ENCODE results near the gene PTPRR. TPM values are rescaled to one million over a fixed set of nuclear protein-coding genes. Genes with fewer than 3 reads are reported as not detected.

Gene PTPRR
- total and polyA plus RNA-seq, 2 experiments from 2014 or later = not detected

DNA sequence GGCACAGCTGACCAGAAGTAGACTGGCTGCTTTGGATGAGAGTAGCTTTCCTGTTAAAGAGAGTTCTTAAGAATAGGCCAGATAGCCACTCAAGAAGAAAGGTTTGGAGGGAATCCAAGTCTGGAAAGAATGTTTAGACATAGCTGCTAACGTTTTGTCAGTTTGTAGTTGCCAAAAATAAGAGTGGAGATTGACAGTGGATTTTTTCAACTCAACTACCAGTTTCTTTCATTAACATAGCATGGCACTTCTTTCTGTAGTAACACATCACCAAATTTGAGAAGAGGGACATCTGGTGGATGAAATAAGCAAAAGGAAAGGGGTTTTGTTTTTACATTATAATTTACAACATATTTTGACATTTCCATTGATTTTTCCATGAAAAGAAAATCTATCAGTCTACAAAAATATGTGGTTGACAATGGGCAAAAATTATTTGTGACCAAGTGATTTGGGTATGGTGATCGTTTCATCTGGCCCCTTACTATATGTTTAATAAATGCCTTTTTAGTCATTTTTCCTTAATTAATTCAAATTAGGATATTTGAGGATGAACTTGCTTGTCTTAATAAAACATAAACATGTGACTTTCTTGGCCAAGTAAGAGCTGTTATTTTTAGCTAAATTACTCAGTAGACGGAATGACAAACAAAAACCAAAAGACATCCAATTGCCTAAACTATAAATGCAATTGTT is 71.1 kb downstream of the PTPRR start:
- DNase-seq (ENCODE audit: low read depth in 1 of 2, low spot score in 1 of 2) = peak; percentile 90 to 92

DNA sequence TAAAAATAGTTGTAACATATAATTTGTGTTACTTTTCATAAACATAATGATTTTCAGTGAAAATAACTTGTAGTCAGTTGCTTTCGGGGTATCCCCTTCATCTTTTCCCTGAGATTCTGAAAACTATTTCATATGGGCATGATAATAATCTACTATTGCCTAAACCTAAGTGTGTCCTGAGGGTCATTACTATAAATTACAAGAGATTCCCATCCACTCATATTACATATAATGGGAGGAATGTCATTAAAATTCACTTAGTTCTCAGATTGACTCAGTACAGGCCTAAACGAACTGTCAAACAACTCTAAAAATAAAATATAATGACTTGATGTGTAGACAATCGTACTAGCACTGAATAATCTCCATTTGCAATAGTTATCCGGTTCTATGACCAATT is 72.7 kb downstream of the PTPRR start:
- H3K4me3 ChIP-seq = no peak overlapping the region
- no peaks in the 10 kb centered on the region for H3K9me3 ChIP-seq (ENCODE audit: low read depth)
- H3K4me1 ChIP-seq (ENCODE audit: low read depth) = peaks cover 22% of the 10 kb centered on the region
- H3K27me3 ChIP-seq = no peaks in the 10 kb centered on the region
- H3K36me3 ChIP-seq = no peaks in the 10 kb centered on the region
- H3K27ac ChIP-seq = no peak overlapping the region
- TF ChIP-seq, protein P1, sequence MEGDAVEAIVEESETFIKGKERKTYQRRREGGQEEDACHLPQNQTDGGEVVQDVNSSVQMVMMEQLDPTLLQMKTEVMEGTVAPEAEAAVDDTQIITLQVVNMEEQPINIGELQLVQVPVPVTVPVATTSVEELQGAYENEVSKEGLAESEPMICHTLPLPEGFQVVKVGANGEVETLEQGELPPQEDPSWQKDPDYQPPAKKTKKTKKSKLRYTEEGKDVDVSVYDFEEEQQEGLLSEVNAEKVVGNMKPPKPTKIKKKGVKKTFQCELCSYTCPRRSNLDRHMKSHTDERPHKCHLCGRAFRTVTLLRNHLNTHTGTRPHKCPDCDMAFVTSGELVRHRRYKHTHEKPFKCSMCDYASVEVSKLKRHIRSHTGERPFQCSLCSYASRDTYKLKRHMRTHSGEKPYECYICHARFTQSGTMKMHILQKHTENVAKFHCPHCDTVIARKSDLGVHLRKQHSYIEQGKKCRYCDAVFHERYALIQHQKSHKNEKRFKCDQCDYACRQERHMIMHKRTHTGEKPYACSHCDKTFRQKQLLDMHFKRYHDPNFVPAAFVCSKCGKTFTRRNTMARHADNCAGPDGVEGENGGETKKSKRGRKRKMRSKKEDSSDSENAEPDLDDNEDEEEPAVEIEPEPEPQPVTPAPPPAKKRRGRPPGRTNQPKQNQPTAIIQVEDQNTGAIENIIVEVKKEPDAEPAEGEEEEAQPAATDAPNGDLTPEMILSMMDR (IDR thresholded peaks at IDR 0.05; ENCODE audit: low read depth, low read length) = no peak
- DNase-seq (ENCODE audit: low read depth in 1 of 2, low spot score in 1 of 2) = no peak

More for the DNA sequence above, 71.1 kb downstream of the PTPRR start:
- H3K27me3 ChIP-seq = no peaks in the 10 kb centered on the region
- H3K36me3 ChIP-seq = no peaks in the 10 kb centered on the region
- no peaks in the 10 kb centered on the region for H3K9me3 ChIP-seq (ENCODE audit: low read depth)
- peak overlapping the region; percentile 39 for H3K27ac ChIP-seq
- H3K4me3 ChIP-seq = no peak overlapping the region
- TF ChIP-seq, protein P1 (IDR thresholded peaks at IDR 0.05; ENCODE audit: low read depth, low read length) = peak; percentile 51
- H3K4me1 ChIP-seq (ENCODE audit: low read depth) = peaks cover 21% of the 10 kb centered on the region

DNA sequence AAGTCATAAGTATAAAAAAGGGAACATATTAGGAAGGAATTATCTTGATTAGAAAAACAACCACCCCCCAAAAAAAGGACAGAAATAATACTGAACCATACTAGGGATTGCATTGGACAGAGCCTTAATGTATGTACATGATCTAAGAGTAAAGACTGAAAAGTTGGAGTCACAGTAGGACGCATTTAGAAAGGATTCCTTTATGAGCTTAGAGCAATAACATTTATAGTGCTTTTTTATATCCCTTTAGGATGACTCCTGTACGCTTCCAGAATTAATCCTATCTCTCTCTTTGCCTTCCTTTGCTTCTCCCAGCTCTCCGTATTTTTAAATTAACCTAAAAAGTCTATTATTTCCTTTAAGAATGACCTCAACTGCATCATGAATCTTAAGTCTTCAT is 75.3 kb downstream of the PTPRR start:
- Histone ChIP-seq H3K4me1 (ENCODE audit: low read depth) (peaks cover 36% of the 10 kb centered on the region), H3K27me3 (no peaks in the 10 kb centered on the region), H3K9me3 (ENCODE audit: low read depth) (no peaks in the 10 kb centered on the region), H3K27ac (no peak overlapping the region), H3K36me3 (no peaks in the 10 kb centered on the region), H3K4me3 (no peak overlapping the region)
- TF ChIP-seq, protein P1 (IDR thresholded peaks at IDR 0.05; ENCODE audit: low read depth, low read length) = no peak
- no peak for DNase-seq (ENCODE audit: low read depth in 1 of 2, low spot score in 1 of 2)

DNA sequence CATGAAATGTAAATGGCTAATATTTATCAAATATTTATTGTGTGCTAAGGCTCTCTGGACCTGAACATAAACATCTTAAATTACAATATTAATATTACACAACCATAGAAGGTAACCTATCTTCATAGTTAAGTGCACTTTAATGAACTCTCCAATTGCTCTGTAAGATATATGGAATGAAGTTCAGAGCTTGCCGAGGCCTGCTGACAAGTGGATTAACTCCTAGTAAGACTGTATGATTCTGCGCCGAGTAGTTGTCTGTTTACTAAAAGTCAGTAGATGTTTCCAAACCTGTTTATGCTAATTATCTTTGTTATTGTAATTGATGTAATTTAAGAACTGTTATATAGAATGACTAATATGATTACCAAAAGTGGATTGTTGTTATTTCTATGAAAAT is 77.2 kb downstream of the PTPRR start:
- TF ChIP-seq, protein P1 (IDR thresholded peaks at IDR 0.05; ENCODE audit: low read depth, low read length) = no peak
- no peaks in the 10 kb centered on the region for H3K36me3 ChIP-seq
- H3K4me3 ChIP-seq = no peak overlapping the region
- no peak for DNase-seq (ENCODE audit: low read depth in 1 of 2, low spot score in 1 of 2)
- H3K9me3 ChIP-seq (ENCODE audit: low read depth) = no peaks in the 10 kb centered on the region
- peaks cover 25% of the 10 kb centered on the region for H3K4me1 ChIP-seq (ENCODE audit: low read depth)
- H3K27me3 ChIP-seq = no peaks in the 10 kb centered on the region
- H3K27ac ChIP-seq = no peak overlapping the region

DNA sequence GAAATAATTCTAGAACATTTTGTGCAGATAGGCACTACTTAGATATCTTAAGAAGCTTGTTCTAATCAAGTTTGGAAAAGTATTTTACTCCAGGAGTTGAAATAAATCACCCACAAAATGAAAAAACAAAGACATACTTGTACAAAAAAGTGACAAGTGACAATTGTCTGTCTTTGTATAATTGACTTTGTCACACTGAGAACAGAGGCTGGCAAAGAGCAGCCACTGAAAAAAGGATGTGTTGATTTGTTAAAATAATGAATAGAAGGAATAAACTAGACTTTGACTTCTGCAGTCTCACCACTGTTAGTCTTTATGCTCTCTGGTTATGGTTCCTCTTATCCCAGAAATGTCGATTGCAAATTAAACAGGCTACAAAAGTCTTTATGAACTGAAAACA is 77.6 kb downstream of the PTPRR start:
- Histone ChIP-seq H3K27me3 (no peaks in the 10 kb centered on the region), H3K36me3 (no peaks in the 10 kb centered on the region), H3K27ac (no peak overlapping the region), H3K4me3 (no peak overlapping the region), H3K9me3 (ENCODE audit: low read depth) (no peaks in the 10 kb centered on the region), H3K4me1 (ENCODE audit: low read depth) (peaks cover 22% of the 10 kb centered on the region)
- no peak for DNase-seq (ENCODE audit: low read depth in 1 of 2, low spot score in 1 of 2)
- TF ChIP-seq, protein P1 (IDR thresholded peaks at IDR 0.05; ENCODE audit: low read depth, low read length) = no peak

All from cardiac muscle cell (in vitro differentiated cells and primary cell).